Sigmoid colon (tissue), 7 donors: Measurements from ENCODE around the gene BAHCC1. TPM values are rescaled to one million over a fixed set of nuclear protein-coding genes. Genes with fewer than 3 reads are reported as not detected.

Experiments used
- DNase-seq: peaks from one replicate; pipeline ENCODE4 v3.0.0-alpha.2; 2019
- H3K27ac ChIP-seq, 4 donors: fragments of 200-600 bp; sonication (generic); one replicate each; pipeline ENCODE4 v1.5.1; 2016 to 2019; ENCODE audit warnings: mild to moderate bottlenecking in 1 of 4
- H3K27me3 ChIP-seq, 3 donors: fragments of 200-600 bp; sonication (generic); one replicate each; pipeline ENCODE4 v1.5.1; 2019; ENCODE audit warnings: mild to moderate bottlenecking in 1 of 3
- H3K36me3 ChIP-seq, 4 donors: fragments of 200-600 bp; sonication (generic); one replicate each; pipeline ENCODE4 v1.5.1; 2016 to 2019
- H3K4me1 ChIP-seq, 4 donors: fragments of 200-600 bp; sonication (generic); one replicate each; pipeline ENCODE4 v1.5.1; 2017 to 2019
- H3K4me3 ChIP-seq, 4 donors: fragments of 200-600 bp; sonication (generic); one replicate each; pipeline ENCODE4 v1.5.1; 2017 to 2019; ENCODE audit warnings: mild to moderate bottlenecking in 2 of 4, moderate library complexity in 1 of 4
- H3K9me3 ChIP-seq, 4 donors: fragments of 200-600 bp in 3 of 4; sonication (generic) in 3 of 4; one replicate each; pipeline versions ENCODE4 v1.5.1 to v1.6.1; 2013 to 2019
- EP300 ChIP-seq, 4 donors: sonication (generic); formaldehyde crosslinking; IDR thresholded peaks; one replicate each; pipeline ENCODE4 v1.6.1; 2017; ENCODE audit warnings: antibody characterized with exemption in 4 of 4
- POLR2A ChIP-seq, 2 donors: fragments of 450-650 bp; IDR thresholded peaks; one replicate each; pipeline ENCODE4 v1.6.1; 2016; ENCODE audit warnings: antibody characterized with exemption in 2 of 2, mild to moderate bottlenecking in 2 of 2, moderate library complexity in 2 of 2
- POLR2AphosphoS5 ChIP-seq, 4 donors: sonication (generic); formaldehyde crosslinking; IDR thresholded peaks; one replicate each; pipeline ENCODE4 v1.6.1; 2017; ENCODE audit warnings: antibody characterized with exemption in 4 of 4
- WGBS, 2 donors: extraction: QIAGEN DNeasy Blood & Tissue Kit; methylation state at CpG; one replicate each; pipeline ENCODE4 v1.1.7; 2013; 5-methylcytosine and 5-hydroxymethylcytosine counted together
- intact Hi-C: fragments of 100-400 bp; cut with DNase I; formaldehyde crosslinking; loops from one replicate; pipeline ENCODE4 v1.15.1; 2023
- polyA plus RNA-seq, 3 donors: library from polyadenylated mRNA; stranded (reverse); fragments of 200-250 nt; gene quantifications; one replicate each; pipeline ENCODE4 v1.2.3, GENCODE V29; 2013
- total RNA-seq, 4 donors: library from RNA; depleted of rRNA; stranded (reverse); fragments of >200 nt; gene quantifications; one replicate each; pipeline ENCODE4 v1.1.0, GENCODE V29; 2016
- TF ChIP-seq, protein P1 (sequence below), 4 experiments: fragments of 450-650 bp in 3 of 4; fragments of 200-600 bp in 1 of 4; IDR thresholded peaks; one replicate each; pipeline ENCODE4 v1.5.1; 2016 to 2019; ENCODE audit warnings: antibody characterized with exemption in 4 of 4, mild to moderate bottlenecking in 3 of 4, moderate library complexity in 2 of 4
- donor health status: healthy with polysubstance abuse.
- donor health status: Bipolar disorder and iron deficiency.
- donor health status: healthy.

Gene BAHCC1
- total and polyA plus RNA-seq, 7 donors = 1.8 to 18.6 (median 6.4) TPM

GRCh38 chr17:81365148-81365600, 30.1 kb upstream of the BAHCC1 start:
- 14 to 16% methylated on average over 22 of the region's 22 CpGs for WGBS, 2 donors
- peak; percentile 90 for DNase-seq
- peak overlapping the region; percentile 56 to 83 (median 74) for H3K27ac ChIP-seq
- TF ChIP-seq EP300 (IDR thresholded peaks at IDR 0.05) (no peak), POLR2AphosphoS5 (IDR thresholded peaks at IDR 0.05) (peak; percentile 45 to 75 (median 54)), POLR2A (IDR thresholded peaks at IDR 0.05) (peak in 1 of 2 donors; percentile 42)
- TF ChIP-seq, protein P1, sequence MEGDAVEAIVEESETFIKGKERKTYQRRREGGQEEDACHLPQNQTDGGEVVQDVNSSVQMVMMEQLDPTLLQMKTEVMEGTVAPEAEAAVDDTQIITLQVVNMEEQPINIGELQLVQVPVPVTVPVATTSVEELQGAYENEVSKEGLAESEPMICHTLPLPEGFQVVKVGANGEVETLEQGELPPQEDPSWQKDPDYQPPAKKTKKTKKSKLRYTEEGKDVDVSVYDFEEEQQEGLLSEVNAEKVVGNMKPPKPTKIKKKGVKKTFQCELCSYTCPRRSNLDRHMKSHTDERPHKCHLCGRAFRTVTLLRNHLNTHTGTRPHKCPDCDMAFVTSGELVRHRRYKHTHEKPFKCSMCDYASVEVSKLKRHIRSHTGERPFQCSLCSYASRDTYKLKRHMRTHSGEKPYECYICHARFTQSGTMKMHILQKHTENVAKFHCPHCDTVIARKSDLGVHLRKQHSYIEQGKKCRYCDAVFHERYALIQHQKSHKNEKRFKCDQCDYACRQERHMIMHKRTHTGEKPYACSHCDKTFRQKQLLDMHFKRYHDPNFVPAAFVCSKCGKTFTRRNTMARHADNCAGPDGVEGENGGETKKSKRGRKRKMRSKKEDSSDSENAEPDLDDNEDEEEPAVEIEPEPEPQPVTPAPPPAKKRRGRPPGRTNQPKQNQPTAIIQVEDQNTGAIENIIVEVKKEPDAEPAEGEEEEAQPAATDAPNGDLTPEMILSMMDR (IDR thresholded peaks at IDR 0.05) = no peak
- no peaks in the 10 kb centered on the region for H3K27me3 ChIP-seq
- peak overlapping the region in 3 of 4 donors; percentile 22 to 44 (median 31) for H3K4me3 ChIP-seq
- intact Hi-C loops = loop anchor here (1.0 kb wide), 1 partner anchor 19 kb away; no protein-coding TSS in a partner anchor
- no peaks in the 10 kb centered on the region for H3K9me3 ChIP-seq
- peaks cover 0 to 23% (median 21%) of the 10 kb centered on the region in 4 donors for H3K4me1 ChIP-seq
- H3K36me3 ChIP-seq = no peaks in the 10 kb centered on the region

- DNase-seq = peak; percentile 92
- Histone ChIP-seq H3K4me1 (peaks cover 0 to 23% (median 21%) of the 10 kb centered on the region in 4 donors), H3K27ac (peak overlapping the region; percentile 56 to 83 (median 74)), H3K9me3 (no peaks in the 10 kb centered on the region), H3K27me3 (no peaks in the 10 kb centered on the region), H3K36me3 (no peaks in the 10 kb centered on the region), H3K4me3 (peak overlapping the region in 3 of 4 donors; percentile 22 to 44 (median 31))
- WGBS, 2 donors = 7 to 24% methylated on average over 30 of the region's 30 CpGs
- TF ChIP-seq EP300 (IDR thresholded peaks at IDR 0.05) (peak in 3 of 4 donors; percentile 37 to 75 (median 69)), POLR2A (IDR thresholded peaks at IDR 0.05) (peak in 1 of 2 donors; percentile 28), POLR2AphosphoS5 (IDR thresholded peaks at IDR 0.05) (peak; percentile 73 to 91 (median 89))
- TF ChIP-seq, protein P1 (IDR thresholded peaks at IDR 0.05) = no peak
- intact Hi-C loops = loop anchor here (1.0 to 2.0 kb wide), 2 partner anchors 20 to 21 kb away; no protein-coding TSS in a partner anchor
Observed at GRCh38 chr17:81365601-81366585, 29.4 kb upstream of the BAHCC1 start.

- Histone ChIP-seq H3K9me3 (no peaks in the 10 kb centered on the region), H3K27ac (no peak overlapping the region), H3K27me3 (no peaks in the 10 kb centered on the region), H3K4me1 (peaks cover 0 to 23% (median 21%) of the 10 kb centered on the region in 4 donors), H3K4me3 (no peak overlapping the region), H3K36me3 (no peaks in the 10 kb centered on the region)
- DNase-seq = no peak
- intact Hi-C loops = loop anchor here (2.0 kb wide), 1 partner anchor 20 kb away; no protein-coding TSS in a partner anchor
- TF ChIP-seq, protein P1 (IDR thresholded peaks at IDR 0.05) = no peak
- TF ChIP-seq POLR2A (IDR thresholded peaks at IDR 0.05) (no peak), POLR2AphosphoS5 (IDR thresholded peaks at IDR 0.05) (no peak), EP300 (IDR thresholded peaks at IDR 0.05) (no peak)
- WGBS, 2 donors = 86 to 92% methylated on average over 11 of the region's 11 CpGs
Observed at GRCh38 chr17:81366648-81367047, 28.6 kb upstream of the BAHCC1 start.

DNA sequence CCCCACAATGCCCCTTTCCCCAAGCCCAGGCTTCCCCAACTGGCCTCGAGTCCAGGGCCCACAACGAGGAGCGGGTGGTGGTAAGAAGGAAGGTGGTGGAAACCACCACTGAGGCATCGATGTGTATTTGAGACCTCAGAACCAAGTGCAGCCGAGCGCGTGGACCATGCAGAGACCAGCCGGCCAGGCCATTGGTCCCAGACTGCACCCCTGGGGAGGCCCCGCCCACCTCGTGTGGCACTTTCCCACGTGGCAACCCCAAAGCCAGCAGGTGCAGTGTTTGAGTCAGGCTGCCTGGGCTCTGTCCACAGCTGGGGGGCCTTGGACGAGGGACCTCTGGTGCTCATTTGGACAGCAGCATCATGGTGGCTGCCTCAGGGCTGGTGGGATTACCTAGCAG, 28.1 kb upstream of the BAHCC1 start:
- intact Hi-C loops = loop anchor here (2.0 kb wide), 1 partner anchor 20 kb away; no protein-coding TSS in a partner anchor
- TF ChIP-seq POLR2AphosphoS5 (IDR thresholded peaks at IDR 0.05) = no peak
- no peak for TF ChIP-seq EP300 (IDR thresholded peaks at IDR 0.05)

More for the DNA sequence above, 28.1 kb upstream of the BAHCC1 start:
- WGBS, 2 donors = 73 to 88% methylated on average over 12 of the region's 12 CpGs
- Histone ChIP-seq H3K36me3 (no peaks in the 10 kb centered on the region), H3K27ac (no peak overlapping the region), H3K4me1 (peaks cover 0 to 23% (median 21%) of the 10 kb centered on the region in 4 donors), H3K4me3 (no peak overlapping the region), H3K27me3 (no peaks in the 10 kb centered on the region), H3K9me3 (no peaks in the 10 kb centered on the region)
- no peak for DNase-seq
